ENCODE results near the gene ABCF3. TPM values are rescaled to one million over a fixed set of nuclear protein-coding genes. Genes with fewer than 3 reads are reported as not detected.

The ABCF3 gene
- total and polyA plus RNA-seq, 2 donors: 25.0 to 60.6 TPM

Other genes with a start within 250 kb of the ABCF3 start
- 13.8 TPM for gene ABCC5, start 168.3 kb upstream of the ABCF3 start, total RNA-seq
- gene ABCC5, start 168.3 kb upstream of the ABCF3 start, polyA plus RNA-seq: 33.2 TPM
- gene HTR3D, start 154.5 kb upstream of the ABCF3 start, total RNA-seq: not detected
- gene HTR3D, start 154.5 kb upstream of the ABCF3 start, polyA plus RNA-seq: not detected
- not detected for gene HTR3C, start 133.2 kb upstream of the ABCF3 start, total RNA-seq
- 0.11 TPM for gene HTR3C, start 133.2 kb upstream of the ABCF3 start, polyA plus RNA-seq
- gene HTR3E, start 89.1 kb upstream of the ABCF3 start, total RNA-seq: not detected
- gene HTR3E, start 89.1 kb upstream of the ABCF3 start, polyA plus RNA-seq: 0.05 TPM
- 32.2 TPM for gene EIF2B5, start 50.8 kb upstream of the ABCF3 start, total RNA-seq
- 47.3 TPM for gene EIF2B5, start 50.8 kb upstream of the ABCF3 start, polyA plus RNA-seq
- gene DVL3, start 30.8 kb upstream of the ABCF3 start, total RNA-seq: 12.0 TPM
- gene DVL3, start 30.8 kb upstream of the ABCF3 start, polyA plus RNA-seq: 26.0 TPM
- 138 TPM for gene AP2M1, start 11.3 kb upstream of the ABCF3 start, total RNA-seq
- 165 TPM for gene AP2M1, start 11.3 kb upstream of the ABCF3 start, polyA plus RNA-seq
- gene VWA5B2, start 43.4 kb downstream of the ABCF3 start, total RNA-seq: 0.05 TPM
- gene VWA5B2, start 43.4 kb downstream of the ABCF3 start, polyA plus RNA-seq: 0.23 TPM
- gene ALG3, start 62.8 kb downstream of the ABCF3 start, total RNA-seq: 12.6 TPM
- 16.6 TPM for gene ALG3, start 62.8 kb downstream of the ABCF3 start, polyA plus RNA-seq
- gene EEF1AKMT4, start 63.5 kb downstream of the ABCF3 start, total RNA-seq: 5.0 TPM
- gene EEF1AKMT4, start 63.5 kb downstream of the ABCF3 start, polyA plus RNA-seq: 2.9 TPM
- gene CAMK2N2, start 75.4 kb downstream of the ABCF3 start, total RNA-seq: not detected
- 0.14 TPM for gene CAMK2N2, start 75.4 kb downstream of the ABCF3 start, polyA plus RNA-seq
- not detected for gene ECE2, start 89.8 kb downstream of the ABCF3 start, total RNA-seq
- gene ECE2, start 89.8 kb downstream of the ABCF3 start, polyA plus RNA-seq: not detected
- 136 TPM for gene PSMD2, start 113.0 kb downstream of the ABCF3 start, total RNA-seq
- gene PSMD2, start 113.0 kb downstream of the ABCF3 start, polyA plus RNA-seq: 76.1 TPM
- gene EIF4G1, start 128.4 kb downstream of the ABCF3 start, total RNA-seq: 69.0 TPM
- gene EIF4G1, start 128.4 kb downstream of the ABCF3 start, polyA plus RNA-seq: 97.5 TPM
- 3.4 TPM for gene FAM131A, start 151.4 kb downstream of the ABCF3 start, total RNA-seq
- gene FAM131A, start 151.4 kb downstream of the ABCF3 start, polyA plus RNA-seq: 11.7 TPM
- gene CLCN2, start 175.4 kb downstream of the ABCF3 start, total RNA-seq: 0.85 TPM
- 7.0 TPM for gene CLCN2, start 175.4 kb downstream of the ABCF3 start, polyA plus RNA-seq
- 76.0 TPM for gene POLR2H, start 175.5 kb downstream of the ABCF3 start, total RNA-seq
- 117 TPM for gene POLR2H, start 175.5 kb downstream of the ABCF3 start, polyA plus RNA-seq
- not detected for gene THPO, start 192.0 kb downstream of the ABCF3 start, total RNA-seq
- 0.21 TPM for gene THPO, start 192.0 kb downstream of the ABCF3 start, polyA plus RNA-seq
- gene CHRD, start 193.9 kb downstream of the ABCF3 start, total RNA-seq: 0.24 TPM
- 2.5 TPM for gene CHRD, start 193.9 kb downstream of the ABCF3 start, polyA plus RNA-seq

Measured in thymus (tissue), 2 donors.